GM18508 (cell line): ENCODE measurements around the gene RRP1B.
"Not testable (repeated sequence)": the region's sequence is repeated elsewhere in the genome, so short reads cannot be mapped to it uniquely, and the experiment has no call there.

Source experiments
- ATAC-seq: cut with Tn5 transposase; IDR thresholded peaks from one replicate; pipeline ENCODE4 v1.9.1; 2021; ENCODE audit warnings: moderate number of reproducible peaks; ENCODE audit not compliant: insufficient read depth, unreplicated experiment

The RRP1B gene

DNA sequence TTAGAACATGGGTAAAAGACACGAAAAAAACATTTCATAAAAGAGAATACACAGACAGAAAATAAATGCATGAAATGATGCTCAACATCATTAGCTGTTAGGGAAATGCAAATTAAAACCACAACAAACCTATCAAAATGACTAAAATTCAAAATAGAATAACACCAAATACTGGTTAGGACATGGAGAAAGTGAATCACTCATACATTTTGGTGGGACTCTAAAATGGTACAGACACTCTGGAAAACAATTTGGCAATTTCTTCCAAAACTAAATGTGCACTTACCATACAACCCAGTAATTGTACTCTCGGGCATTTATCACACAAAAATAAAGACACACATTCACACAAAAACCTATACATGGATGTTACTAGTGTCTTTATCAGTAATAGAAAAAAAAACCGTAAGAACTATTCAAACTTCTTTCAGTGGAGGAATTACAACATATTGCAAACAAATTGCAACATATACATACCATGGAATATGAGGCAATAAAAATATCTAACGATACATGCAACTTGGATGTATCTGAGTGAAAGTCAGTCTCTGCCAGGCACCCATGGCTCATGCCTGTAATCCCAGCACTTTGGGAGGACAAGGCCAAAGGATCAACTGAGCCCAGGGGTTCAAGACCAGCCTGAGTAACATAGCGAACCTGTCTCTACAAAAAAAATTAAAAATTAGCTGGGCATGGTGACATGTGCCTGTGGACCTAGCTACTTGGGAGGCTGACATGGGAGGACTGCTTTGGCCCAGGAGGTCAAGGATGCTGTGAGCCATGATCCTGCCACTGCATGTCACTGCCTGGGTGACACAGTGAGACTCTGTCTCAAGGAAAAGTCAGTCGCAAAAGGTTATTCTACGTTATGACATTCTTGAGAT is 19.6 kb upstream of the RRP1B start:
- ATAC-seq = no peak

DNA sequence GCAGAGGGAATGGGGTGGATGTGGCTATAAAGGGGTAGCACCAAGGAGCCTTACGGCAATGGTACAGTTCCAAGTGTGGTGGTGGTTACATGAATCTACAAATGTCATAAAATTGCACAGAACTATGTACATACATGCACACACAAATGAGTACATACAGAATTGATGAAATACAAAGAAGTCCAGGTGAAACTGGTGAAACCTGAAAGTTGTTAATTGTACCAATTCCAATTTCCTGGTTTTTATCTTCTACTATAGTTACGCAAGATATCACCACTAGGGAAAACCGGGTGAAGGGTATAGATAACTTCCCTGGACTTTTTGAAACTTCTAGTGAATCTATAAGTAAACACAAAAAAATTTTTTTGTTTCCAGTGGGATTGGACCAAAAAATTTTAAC is 19.0 kb upstream of the RRP1B start:
- ATAC-seq = no peak

DNA sequence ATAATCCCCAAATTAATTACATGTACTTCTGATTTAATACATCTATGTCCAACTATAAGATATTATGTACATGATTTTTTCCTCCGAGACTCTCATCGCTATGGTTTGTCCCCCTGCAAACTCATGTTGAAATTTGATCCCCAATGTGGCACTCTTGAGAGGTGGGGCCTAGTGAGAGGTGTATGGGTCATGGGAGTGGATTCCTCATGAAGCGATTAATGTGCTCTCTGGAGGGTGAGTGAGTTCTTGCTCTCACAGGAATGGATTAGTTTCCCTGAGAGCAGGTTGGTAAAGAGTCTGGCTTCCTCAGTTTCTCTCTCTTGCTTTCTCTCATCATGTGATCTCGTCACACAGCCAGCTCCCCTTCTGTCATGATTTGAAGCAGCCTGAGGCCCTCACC is 16.2 kb upstream of the RRP1B start:
- no peak for ATAC-seq

DNA sequence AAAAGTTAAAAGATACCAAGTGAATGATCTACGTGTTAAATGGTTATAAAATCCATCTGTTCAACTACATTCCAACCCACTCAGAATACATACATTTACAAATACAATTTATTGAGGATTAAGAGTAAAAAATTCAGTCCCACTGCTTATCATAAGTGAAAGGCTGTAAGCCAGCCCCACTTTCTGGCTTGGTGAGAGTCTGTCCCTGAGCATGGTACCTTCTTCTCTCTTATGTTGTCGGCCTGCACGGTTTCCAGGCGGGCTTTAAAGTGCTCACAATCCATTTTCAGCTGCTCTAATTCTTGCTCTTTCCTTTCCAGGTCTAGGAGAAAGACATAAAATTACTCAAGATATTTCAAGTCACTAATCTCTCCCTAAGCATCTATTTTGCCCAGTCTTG is 15.3 kb upstream of the RRP1B start:
- no peak for ATAC-seq

DNA sequence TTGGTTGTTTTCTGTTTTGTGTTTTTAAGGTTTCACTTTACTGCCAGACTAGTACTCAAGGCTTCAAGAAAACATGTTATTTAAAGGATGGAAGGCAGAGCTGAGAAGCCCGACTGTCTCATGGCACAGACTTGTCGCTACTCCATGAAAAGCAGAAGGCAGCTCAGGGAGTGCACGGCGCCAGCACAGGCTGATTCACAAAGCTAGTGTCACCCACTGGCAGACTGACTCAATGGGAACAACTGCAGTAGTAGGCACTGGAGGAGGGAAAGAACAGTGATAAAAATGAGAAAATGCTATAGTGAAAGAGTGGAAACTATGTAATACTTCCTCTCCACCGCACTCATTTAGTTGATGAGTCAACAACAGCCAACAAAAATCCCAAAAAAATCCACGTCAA is 14.8 kb upstream of the RRP1B start:
- ATAC-seq = no peak

DNA sequence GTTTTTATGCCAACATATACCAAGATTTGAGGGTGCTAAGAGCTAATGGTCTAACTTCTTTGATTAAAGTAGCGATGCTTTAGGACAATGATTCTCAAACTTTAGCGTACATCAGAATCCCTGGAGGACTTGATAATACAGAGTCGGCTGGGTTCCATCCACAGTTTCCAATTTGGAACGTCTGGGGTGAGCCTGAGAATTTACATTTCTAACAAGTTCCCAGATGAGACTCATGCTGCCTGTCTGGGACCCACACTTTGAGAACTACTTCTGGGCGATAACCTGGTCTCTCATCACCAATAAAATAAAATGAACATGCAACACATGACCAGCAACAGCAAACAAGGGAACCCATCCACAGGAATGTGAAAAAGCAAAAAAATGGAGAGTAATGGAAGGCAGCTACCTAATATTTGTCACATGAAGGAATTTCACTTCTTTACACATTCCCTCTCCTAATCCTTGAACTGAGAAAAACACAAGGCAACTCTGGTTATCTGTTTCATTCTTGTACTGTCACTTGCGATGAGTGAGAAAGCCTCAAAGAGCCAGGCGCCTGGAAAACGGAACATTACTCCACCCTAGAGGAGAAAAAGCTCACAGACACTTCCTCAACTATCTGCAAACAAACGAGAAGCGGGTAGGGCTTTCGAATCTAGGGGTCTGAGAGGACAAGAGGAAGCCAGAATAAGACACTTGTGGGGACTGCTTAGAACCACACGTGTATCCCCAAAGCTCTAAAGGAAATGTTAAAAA is 14.0 kb upstream of the RRP1B start:
- ATAC-seq = no peak

DNA sequence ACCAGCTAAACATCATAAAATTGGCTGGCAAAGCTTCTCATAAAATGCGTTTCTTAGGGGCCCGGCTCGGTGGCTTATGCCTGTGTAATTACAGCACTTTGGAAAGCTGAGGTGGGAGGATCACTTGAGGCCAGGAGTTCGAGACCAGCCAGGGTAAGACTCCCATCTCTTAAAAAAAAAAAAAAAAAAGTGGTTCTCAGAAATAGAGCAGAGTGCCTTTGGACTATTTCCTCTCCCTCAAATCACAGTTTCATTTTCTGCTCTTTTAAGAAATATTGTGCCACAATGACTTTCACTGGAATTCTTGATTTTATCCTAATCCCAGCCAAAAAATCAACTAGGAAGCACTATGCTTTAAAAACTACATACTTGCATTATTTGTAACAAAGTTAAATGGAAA is 13.4 kb upstream of the RRP1B start:
- no peak for ATAC-seq

DNA sequence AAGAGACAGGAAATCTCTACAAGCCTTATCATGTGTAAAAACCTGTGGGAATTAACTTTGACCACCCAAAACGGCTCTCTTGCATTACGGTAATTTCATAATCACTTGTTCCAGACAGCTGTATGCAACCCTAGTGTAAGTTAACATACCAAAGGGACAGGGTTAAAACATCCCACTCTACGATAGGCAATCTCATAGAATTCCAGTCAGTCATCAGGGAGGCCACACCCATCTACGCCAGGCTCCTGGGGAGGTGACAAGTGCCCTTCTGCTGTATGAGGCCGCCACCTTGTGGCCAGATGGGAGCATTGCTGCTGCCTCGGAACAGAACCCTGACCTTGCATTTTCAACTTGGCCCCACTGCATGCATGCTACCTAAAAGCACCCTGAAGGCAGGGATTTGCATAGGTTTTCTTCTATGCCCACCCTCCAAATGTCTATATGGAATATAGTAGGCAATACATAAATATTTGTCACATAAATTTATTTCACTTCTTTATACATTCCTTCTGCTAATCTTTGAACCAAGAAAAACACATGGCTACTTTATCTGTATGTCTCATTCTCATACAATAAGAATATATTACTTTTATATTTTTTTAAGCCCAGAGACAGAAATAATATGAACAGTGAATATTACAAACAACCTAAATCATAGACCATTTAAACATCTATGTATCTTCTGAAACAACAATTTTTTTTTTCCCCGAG is 12.7 kb upstream of the RRP1B start:
- ATAC-seq = no peak

DNA sequence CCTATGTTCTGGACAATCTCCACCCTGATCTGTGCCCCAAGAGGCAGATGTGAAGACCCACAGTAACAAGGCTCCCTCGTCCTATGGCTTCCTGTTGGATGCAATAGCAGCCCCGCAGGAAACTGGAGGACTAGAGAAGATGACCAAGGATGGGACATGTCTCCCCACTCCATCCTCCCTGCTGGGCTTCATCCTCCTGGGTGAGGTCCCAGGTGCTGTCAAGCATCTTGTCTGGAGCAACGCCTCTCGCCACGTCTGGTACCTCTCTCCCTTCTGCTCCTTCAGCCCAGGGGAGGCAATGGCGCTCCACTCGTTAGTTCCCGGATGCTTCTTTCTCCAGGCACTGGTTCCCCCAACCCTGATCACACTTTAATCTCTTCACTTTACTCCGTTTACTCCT is 11.2 kb upstream of the RRP1B start:
- no peak for ATAC-seq

DNA sequence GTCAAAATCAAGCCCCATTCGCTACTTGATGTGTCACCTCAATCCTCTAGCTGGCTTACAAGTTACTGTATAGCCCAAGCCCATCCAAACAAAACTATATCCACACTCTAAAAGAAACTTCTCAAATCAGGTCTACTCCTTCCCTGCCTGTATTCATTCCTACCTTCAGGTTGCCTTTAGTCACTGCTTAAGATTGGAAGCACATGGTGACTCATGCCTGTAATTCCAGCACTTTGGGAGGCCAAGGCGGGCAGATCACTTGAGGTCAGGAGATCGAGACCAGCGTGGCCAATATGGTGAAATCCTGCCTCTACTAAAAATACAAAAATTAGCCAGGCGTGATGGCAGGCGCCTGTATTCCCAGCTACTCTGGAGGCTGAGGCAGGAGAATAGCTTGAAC is 7.4 kb upstream of the RRP1B start:
- ATAC-seq = not testable (repeated sequence)

DNA sequence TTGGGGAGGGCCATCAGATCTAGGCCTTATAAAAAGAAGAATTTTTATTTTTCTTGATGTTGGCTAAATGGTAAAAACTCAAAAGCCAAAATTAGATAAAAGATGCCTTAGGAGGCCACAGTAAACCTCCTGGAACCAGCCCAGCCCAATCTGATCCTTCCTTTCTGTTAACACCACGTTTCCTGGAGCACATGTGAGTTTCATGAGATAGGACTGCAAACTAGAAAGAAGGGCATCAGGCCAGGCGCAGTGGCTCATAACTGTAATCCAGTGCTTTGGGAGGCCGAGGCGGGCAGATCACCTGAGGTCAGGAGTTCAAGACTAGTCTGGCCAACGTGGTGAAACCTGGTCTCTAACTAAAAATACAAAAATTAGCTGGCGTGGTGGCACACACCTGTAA is 6.7 kb upstream of the RRP1B start:
- ATAC-seq = no peak

DNA sequence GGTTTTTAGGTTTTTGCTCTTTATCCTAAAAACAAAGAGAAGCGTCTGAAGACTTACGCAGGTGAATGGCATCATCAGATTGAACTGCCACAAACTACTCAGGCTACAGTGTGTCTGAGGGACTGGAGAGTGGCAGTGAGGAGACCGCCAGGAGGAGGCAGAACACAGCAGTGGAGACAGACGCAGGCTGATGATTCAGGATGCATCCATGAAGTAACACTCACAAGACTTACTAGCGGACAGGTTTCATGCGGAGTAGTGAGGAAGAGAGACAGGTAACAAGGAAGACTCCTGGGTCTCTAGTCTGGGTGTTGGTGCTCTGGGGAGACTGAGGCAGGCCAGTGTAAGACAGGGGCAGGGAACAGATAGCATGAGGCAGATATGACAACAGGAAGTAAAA is 5.7 kb upstream of the RRP1B start:
- ATAC-seq = no peak

DNA sequence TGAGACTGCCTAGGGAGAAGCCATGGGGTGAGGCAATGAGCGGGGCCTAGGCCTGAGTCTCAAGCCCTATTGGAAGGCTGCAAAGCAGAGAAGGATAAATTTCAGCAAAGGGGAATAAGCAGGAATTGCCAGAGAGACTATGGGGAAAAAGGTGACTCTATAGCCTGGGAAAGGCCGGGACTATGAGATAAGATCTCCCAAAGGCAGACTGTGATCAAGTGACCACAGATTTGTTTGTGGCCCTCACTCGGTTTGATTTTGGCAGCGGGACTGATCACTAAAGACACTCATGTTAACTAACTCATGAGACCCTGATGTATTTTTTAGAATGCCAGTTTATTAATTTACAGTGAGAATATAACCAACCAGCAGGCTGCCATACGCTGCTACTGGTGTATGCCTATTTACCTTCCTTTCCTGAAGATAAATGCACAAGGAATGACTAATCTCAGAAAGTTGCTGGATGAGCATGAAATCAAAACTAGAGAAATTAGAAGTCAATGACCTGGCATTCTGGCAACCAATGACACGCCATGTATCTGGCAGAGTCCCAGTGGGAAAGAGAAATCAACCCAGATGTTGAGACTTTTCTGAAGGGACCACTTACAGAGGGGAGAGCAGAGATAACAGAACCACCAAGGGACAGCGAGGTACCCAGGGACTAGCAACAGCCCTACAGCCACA is 4.4 kb upstream of the RRP1B start:
- ATAC-seq = no peak

DNA sequence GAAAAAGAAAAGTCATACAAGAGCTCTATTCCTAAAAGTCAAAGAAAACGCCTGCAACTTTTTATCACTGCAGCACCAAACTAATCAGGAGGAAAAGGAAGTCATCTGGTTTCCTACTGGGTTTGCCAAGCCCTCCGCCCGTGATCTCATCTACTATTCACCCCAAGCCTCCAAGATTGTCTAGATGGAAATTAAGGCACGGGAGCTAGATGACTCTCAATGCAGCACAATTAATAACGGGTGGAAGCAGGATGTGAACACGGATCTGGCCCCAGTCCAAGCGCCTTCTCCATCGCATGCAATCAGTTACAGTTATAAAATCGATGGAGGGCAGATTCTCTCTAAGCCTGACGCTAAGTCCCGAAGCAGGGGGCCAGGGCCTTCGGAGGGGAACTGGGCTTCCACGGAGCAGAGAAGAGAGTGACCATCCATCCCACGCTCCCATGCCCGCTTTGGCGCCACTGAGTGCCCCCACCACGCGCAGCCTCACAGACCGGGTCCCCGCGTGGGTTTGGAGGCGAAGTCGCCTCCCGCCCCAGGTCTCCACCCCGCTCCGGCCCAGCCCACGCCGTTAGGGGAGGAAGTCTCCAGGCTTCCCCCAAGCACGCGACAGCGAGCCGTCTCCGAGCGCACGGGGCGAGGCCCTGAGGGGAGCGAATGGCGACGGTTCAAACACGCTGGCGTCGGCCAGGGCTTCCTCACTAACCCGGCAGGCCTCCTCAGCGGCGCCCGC is 1.8 kb upstream of the RRP1B start:
- no peak for ATAC-seq

DNA sequence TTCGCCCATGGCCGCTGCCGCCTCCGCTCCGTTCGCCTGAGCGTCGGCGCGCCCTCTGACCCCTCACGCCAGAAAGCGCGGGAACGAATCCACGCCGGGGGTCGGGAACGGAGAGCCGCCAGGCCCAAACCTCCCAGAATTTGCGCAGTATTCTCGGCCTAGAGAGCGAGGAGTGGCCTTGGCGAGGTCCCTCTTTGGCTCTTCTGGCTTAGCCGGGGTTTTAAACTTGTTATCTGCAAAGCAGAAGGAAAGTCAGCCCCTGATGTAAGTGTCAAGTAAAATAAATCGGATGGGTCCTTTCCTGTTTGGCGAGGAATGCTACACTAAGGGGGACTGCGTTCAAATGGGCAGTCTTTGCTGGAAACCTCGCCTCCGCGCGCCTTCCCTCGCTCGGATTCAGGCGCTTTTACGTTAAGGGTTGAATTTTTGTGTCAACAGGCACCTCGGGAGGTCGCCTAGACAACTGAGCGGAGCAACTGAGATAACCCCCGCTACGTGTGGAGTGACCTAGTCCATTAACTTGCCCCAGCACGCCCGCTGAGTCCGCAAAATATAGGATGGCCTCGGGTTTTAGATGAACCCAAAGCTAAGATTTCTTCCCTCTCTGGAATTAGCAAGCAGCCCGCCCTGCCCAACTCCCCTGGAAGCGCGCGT is 1.1 kb upstream of the RRP1B start:
- ATAC-seq = no peak

DNA sequence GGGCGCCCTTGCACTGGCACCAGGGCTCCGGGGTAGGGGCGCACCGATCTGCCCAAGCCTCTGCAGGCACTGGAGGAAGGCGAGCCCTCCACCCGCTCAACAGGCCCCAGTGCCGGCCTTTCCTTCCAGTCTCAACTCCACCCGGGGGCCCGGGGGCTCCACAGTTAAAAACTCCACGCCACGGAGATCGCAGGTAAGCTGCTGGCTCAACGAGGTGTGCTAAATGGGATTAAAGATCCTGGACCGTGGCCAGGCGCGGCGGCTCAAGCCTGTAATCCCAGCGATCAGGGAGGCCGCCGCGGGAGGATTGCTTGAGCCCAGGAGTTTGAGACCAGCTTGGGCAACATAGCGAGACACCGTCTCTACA is 608 bp upstream of the RRP1B start:
- ATAC-seq = no peak

DNA sequence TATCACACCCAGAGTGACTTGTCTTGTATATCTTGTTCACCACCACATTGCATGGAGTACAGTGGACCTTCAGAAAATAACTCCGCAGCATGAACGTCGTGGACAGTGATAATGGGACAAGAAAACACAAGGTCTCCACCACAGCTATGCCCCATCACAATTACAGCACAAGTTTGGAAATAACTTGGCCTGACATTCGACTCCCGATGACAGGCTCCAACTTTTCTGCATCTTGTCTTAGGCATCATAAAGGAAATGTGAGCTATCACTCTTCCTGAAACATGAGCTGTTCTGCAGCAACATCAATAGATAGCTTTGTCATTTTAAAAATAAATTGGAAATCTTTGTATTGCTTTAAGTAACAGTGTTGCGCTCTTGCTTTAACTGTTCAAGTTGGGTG is 2.9 kb downstream of the RRP1B start:
- no peak for ATAC-seq

DNA sequence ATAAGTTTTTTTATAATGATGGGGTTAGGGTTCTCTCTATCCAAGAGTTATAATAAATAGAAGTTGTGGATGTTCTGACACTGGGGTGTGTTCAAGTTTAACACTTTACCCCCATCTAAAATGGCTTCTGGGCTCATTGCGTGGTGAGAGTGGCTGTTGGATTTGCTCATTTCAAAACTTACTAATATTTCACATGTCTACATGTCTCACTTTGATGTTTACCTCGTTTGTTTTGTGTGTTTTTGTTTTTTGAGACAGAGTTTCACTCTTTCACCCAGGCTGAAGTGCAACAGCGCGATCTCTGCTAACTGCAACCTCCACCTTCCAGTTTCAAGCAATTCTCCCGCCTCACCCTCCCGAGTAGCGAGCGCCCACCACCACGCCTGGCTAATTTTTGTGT is 3.7 kb downstream of the RRP1B start:
- no peak for ATAC-seq

DNA sequence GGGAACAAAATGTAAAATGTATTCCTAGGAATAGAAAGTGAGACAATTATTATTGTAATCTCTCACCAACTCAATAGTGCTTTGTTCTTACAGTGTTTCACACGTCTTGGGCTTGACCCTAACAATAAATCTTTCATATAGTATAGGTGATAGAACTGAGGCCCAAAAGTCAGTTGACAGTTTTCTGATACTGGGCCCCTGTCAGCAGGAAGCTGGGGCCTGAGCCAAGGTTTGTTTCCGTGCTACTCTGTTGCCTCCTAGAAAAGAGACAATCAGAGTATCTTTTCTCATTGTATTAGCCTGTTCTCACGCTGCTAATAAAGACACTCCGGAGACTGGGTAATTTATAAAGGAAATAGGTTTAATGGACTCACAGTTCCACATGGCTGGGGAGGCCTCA is 5.0 kb downstream of the RRP1B start:
- no peak for ATAC-seq

DNA sequence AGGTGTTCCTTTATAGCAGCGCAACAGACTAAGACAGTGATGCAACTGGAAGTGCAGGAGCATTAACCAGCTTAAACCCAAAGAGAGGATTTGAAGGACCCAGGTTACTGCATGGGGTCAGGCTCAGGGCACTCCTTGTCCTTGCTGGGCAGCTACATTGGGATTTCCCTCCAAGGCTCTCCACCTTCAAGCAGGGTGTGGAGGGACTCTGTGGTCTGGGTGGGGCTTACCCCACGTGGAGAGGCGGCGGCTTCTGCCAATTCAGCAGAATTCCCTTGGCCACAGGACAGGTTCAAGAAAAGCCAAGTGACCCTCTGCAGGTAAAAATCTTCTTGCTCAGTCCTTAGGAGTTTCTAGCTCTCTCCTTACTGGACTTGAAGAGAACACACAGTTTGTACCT is 6.5 kb downstream of the RRP1B start:
- ATAC-seq = no peak
